Fibroblast of pulmonary artery (primary cell): ENCODE results near the gene AKAP12.
A peak's percentile ranks its signal among the peaks of the same experiment; 100 is the strongest.
"Not testable (repeated sequence)": the region's sequence is repeated elsewhere in the genome, so short reads cannot be mapped to it uniquely, and the experiment has no call there.

ENCODE experiments used
- DNase-seq: peaks from one replicate; pipeline ENCODE4 v3.0.0-alpha.2; 2010; ENCODE audit warnings: low read depth
- H3K4me3 ChIP-seq: replicated peaks from 2 replicates; pipeline ENCODE4 v1.5.1; 2011; ENCODE audit warnings: low read depth, mild to moderate bottlenecking, control low read depth, low read length, moderate library complexity
- TF ChIP-seq, protein P1 (sequence below): IDR thresholded peaks from 2 replicates; pipeline ENCODE4 v1.5.1; 2011; ENCODE audit warnings: mild to moderate bottlenecking, control low read depth, low read length, inconsistent platforms; ENCODE audit errors: missing control alignments

The AKAP12 gene

DNA sequence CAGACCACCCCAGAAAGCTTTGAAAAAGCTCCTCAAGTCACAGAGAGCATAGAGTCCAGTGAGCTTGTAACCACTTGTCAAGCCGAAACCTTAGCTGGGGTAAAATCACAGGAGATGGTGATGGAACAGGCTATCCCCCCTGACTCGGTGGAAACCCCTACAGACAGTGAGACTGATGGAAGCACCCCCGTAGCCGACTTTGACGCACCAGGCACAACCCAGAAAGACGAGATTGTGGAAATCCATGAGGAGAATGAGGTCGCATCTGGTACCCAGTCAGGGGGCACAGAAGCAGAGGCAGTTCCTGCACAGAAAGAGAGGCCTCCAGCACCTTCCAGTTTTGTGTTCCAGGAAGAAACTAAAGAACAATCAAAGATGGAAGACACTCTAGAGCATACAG, 112.0 kb downstream of the AKAP12 start:
- H3K4me3 ChIP-seq, result no peak overlapping the region
- TF ChIP-seq, protein P1, sequence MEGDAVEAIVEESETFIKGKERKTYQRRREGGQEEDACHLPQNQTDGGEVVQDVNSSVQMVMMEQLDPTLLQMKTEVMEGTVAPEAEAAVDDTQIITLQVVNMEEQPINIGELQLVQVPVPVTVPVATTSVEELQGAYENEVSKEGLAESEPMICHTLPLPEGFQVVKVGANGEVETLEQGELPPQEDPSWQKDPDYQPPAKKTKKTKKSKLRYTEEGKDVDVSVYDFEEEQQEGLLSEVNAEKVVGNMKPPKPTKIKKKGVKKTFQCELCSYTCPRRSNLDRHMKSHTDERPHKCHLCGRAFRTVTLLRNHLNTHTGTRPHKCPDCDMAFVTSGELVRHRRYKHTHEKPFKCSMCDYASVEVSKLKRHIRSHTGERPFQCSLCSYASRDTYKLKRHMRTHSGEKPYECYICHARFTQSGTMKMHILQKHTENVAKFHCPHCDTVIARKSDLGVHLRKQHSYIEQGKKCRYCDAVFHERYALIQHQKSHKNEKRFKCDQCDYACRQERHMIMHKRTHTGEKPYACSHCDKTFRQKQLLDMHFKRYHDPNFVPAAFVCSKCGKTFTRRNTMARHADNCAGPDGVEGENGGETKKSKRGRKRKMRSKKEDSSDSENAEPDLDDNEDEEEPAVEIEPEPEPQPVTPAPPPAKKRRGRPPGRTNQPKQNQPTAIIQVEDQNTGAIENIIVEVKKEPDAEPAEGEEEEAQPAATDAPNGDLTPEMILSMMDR, result no peak
- no peak for DNase-seq

DNA sequence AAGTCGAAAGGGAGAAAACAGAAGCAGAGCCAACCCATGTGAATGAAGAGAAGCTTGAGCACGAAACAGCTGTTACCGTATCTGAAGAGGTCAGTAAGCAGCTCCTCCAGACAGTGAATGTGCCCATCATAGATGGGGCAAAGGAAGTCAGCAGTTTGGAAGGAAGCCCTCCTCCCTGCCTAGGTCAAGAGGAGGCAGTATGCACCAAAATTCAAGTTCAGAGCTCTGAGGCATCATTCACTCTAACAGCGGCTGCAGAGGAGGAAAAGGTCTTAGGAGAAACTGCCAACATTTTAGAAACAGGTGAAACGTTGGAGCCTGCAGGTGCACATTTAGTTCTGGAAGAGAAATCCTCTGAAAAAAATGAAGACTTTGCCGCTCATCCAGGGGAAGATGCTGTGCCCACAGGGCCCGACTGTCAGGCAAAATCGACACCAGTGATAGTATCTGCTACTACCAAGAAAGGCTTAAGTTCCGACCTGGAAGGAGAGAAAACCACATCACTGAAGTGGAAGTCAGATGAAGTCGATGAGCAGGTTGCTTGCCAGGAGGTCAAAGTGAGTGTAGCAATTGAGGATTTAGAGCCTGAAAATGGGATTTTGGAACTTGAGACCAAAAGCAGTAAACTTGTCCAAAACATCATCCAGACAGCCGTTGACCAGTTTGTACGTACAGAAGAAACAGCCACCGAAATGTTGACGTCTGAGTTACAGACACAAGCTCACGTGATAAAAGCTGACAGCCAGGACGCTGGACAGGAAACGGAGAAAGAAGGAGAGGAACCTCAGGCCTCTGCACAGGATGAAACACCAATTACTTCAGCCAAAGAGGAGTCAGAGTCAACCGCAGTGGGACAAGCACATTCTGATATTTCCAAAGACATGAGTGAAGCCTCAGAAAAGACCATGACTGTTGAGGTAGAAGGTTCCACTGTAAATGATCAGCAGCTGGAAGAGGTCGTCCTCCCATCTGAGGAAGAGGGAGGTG, 112.9 kb downstream of the AKAP12 start:
- TF ChIP-seq, protein P1, result no peak
- DNase-seq, result peak; percentile 16
- no peak overlapping the region for H3K4me3 ChIP-seq

DNA sequence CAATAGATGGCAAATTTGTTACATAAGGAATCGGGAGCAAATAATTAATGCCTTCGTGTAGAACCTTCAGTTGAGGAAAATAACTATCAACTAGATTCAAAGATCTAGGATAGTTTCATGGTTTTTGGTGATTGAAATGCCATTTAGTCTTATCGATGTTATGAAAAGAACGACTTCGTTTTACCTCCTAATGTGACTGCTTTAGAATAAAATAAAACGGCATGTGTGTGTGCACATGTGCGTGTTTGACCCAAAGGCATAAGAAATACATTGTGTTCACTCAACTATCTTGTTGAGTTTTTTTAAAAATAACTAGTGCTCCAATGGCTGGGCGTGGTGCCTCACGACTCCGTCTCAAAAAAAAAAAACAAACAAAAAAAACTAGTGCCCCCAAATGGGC, 114.0 kb downstream of the AKAP12 start:
- H3K4me3 ChIP-seq, result no peak overlapping the region
- TF ChIP-seq, protein P1, result no peak
- DNase-seq, result no peak

DNA sequence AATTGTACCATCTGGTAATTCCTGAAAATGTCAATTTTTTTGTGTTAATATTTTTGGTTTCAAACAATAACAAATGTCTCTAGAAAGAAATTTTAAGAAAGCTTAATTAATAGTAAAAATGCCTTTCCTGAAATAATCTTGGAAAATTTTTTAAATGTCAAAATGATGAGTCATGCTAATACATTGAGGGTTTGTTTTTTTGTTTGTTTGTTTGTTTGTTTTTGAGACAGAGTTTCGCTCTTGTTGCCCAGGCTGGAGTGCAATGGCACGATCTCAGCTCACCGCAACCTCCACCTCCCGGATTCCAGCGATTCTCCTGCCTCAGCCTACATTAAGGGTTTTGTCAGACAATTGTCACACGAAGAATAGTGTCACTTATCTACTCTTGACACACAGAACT, 117.2 kb downstream of the AKAP12 start:
- not testable (repeated sequence) for H3K4me3 ChIP-seq, DNase-seq

DNA sequence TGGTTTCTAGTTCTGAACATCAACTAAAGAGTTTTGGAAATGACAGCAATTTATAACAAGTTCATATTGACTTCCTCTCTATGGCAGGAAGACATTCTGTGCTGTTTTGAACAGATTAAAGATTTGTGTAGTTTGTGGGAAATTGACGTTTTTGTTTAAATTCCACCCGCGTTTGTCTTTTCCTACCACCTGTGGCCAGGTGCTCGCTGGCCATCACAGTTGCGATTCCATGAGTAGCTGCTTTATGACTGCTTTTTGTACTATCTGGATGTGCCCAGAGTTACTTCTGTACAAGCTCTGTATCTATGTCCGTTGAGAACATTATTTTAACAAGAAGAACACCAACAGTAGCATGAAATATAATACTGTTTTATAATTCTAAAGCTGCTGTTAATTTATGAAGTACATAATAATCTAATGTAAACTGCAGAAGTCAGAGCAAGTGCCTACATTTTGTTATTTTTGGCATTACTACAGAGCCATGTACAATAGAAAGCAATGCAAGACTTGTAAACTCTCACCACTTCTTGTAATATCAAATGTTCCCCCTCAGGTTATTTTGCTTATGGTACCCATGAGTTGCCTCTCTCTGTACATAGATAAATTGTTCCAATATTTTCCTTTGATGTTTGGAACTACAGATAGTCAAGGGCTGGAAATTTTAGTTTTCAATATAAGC, 118.1 kb downstream of the AKAP12 start:
- TF ChIP-seq, protein P1, result no peak
- H3K4me3 ChIP-seq, result no peak overlapping the region
- DNase-seq, result no peak

DNA sequence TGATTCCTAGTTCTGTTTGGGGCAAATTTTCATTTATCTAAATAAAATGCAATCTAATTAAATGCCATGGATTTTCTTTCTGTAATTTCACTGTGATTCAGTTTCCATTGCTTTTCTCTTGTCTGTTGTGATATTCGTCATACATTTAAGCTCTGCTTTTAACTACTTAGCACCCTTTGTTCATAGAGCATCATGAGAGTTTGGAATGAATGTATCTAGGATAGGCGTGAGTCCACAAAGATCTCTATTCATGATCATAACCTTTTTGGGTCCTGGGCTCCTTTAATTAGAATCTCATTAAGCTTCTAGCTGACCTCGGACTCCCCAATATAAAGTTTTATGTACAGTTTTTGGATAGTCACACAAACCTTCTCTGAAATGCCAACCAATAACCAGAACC, 118.7 kb downstream of the AKAP12 start:
- TF ChIP-seq, protein P1, result no peak

DNA sequence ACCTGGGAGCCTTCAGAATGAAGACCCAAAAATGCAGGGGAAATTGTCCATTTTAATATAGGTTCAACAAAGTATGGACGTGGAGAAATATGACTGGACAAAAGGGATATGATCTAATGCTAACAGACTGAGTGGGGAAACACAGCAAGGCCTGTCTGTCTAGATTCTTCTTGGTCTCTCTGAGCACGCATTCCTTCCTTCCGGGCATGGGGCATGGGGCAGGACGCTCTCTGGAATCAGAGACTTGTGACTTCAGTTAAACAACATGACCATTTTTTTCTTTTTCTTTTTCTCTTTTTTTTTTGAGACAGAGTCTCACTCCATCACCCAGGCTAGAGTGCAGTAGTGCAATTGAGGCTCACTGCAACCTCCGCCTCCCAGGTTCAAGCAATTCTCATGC, 119.7 kb downstream of the AKAP12 start:
- TF ChIP-seq, protein P1, result no peak
- H3K4me3 ChIP-seq, result no peak overlapping the region
- no peak for DNase-seq

More for the DNA sequence above, 118.7 kb downstream of the AKAP12 start:
- no peak overlapping the region for H3K4me3 ChIP-seq
- no peak for DNase-seq
